ENCODE results near the gene TMEM81.

GRCh38 chr1:205060746-205061145, 23.5 kb downstream of the TMEM81 start:
- no peak for TF ChIP-seq USF2 (IDR thresholded peaks at IDR 0.05; ENCODE audit: borderline replicate concordance, low read depth, low read length)
- TF ChIP-seq JUNB (IDR thresholded peaks at IDR 0.05): no peak
- TF ChIP-seq ZBTB33 (IDR thresholded peaks at IDR 0.05): no peak
- TF ChIP-seq SPI1 (IDR thresholded peaks at IDR 0.05; ENCODE audit: borderline replicate concordance, insufficient read depth, low read depth, low read length): no peak
- TF ChIP-seq, protein P1, sequence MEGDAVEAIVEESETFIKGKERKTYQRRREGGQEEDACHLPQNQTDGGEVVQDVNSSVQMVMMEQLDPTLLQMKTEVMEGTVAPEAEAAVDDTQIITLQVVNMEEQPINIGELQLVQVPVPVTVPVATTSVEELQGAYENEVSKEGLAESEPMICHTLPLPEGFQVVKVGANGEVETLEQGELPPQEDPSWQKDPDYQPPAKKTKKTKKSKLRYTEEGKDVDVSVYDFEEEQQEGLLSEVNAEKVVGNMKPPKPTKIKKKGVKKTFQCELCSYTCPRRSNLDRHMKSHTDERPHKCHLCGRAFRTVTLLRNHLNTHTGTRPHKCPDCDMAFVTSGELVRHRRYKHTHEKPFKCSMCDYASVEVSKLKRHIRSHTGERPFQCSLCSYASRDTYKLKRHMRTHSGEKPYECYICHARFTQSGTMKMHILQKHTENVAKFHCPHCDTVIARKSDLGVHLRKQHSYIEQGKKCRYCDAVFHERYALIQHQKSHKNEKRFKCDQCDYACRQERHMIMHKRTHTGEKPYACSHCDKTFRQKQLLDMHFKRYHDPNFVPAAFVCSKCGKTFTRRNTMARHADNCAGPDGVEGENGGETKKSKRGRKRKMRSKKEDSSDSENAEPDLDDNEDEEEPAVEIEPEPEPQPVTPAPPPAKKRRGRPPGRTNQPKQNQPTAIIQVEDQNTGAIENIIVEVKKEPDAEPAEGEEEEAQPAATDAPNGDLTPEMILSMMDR (IDR thresholded peaks at IDR 0.05 in 2 of 3, conservative IDR thresholded peaks at IDR 0.05 in 1 of 3; ENCODE audit: control insufficient read depth in 2 of 3, extremely low read depth in 1 of 3, insufficient read depth in 1 of 3, low read depth in 3 of 3, low read length in 3 of 3): no peak

Data from GM12878 (cell line).